ENCODE results near the gene SPTBN1.

Gene SPTBN1

GRCh38 chr2:54672590-54673456 lies 216.7 kb downstream of the SPTBN1 start:
- in situ Hi-C loops (cut with HindIII; ENCODE audit: low sequenced_read_pairs): no loop called here
- no peak overlapping the region for H3K4me3 ChIP-seq (ENCODE audit: low read depth, low read length)
- no peak for DNase-seq (ENCODE audit: low read depth, low spot score)
- TF ChIP-seq CTCF (IDR thresholded peaks at IDR 0.05; ENCODE audit: low read depth, low read length): no peak

- DNase-seq (ENCODE audit: low read depth, low spot score): no peak
- in situ Hi-C loops (cut with HindIII; ENCODE audit: low sequenced_read_pairs): no loop called here
- H3K4me3 ChIP-seq (ENCODE audit: low read depth, low read length): no peak overlapping the region
- no peak for TF ChIP-seq CTCF (IDR thresholded peaks at IDR 0.05; ENCODE audit: low read depth, low read length)
Observed at GRCh38 chr2:54673501-54673998, 217.4 kb downstream of the SPTBN1 start.

- DNase-seq (ENCODE audit: low read depth, low spot score): no peak
- in situ Hi-C loops (cut with HindIII; ENCODE audit: low sequenced_read_pairs): no loop called here
- no peak for TF ChIP-seq CTCF (IDR thresholded peaks at IDR 0.05; ENCODE audit: low read depth, low read length)
- no peak overlapping the region for H3K4me3 ChIP-seq (ENCODE audit: low read depth, low read length)
Observed at GRCh38 chr2:54675281-54675680, 219.2 kb downstream of the SPTBN1 start.

- in situ Hi-C loops (cut with HindIII; ENCODE audit: low sequenced_read_pairs): no loop called here
- TF ChIP-seq CTCF (IDR thresholded peaks at IDR 0.05; ENCODE audit: low read depth, low read length): no peak
- H3K4me3 ChIP-seq (ENCODE audit: low read depth, low read length): no peak overlapping the region
- no peak for DNase-seq (ENCODE audit: low read depth, low spot score)
Observed at GRCh38 chr2:54675738-54676137, 219.6 kb downstream of the SPTBN1 start.

- peak; percentile 40 for DNase-seq (ENCODE audit: low read depth, low spot score)
- in situ Hi-C loops (cut with HindIII; ENCODE audit: low sequenced_read_pairs): no loop called here
- TF ChIP-seq CTCF (IDR thresholded peaks at IDR 0.05; ENCODE audit: low read depth, low read length): no peak
- no peak overlapping the region for H3K4me3 ChIP-seq (ENCODE audit: low read depth, low read length)
Observed at GRCh38 chr2:54676656-54677055, 220.5 kb downstream of the SPTBN1 start.

- in situ Hi-C loops (cut with HindIII; ENCODE audit: low sequenced_read_pairs): no loop called here
- DNase-seq (ENCODE audit: low read depth, low spot score): no peak
- no peak for TF ChIP-seq CTCF (IDR thresholded peaks at IDR 0.05; ENCODE audit: low read depth, low read length)
- H3K4me3 ChIP-seq (ENCODE audit: low read depth, low read length): no peak overlapping the region
Observed at GRCh38 chr2:54677476-54678265, 221.5 kb downstream of the SPTBN1 start.

Data from astrocyte of the spinal cord (primary cell).